GM18517 (cell line): Measurements from ENCODE around the gene SPDYA.

Source experiments
- ATAC-seq: cut with Tn5 transposase; IDR thresholded peaks from one replicate; pipeline ENCODE4 v1.9.1; 2021; ENCODE audit warnings: mild to moderate bottlenecking, moderate library complexity; ENCODE audit not compliant: unreplicated experiment

The SPDYA gene

DNA sequence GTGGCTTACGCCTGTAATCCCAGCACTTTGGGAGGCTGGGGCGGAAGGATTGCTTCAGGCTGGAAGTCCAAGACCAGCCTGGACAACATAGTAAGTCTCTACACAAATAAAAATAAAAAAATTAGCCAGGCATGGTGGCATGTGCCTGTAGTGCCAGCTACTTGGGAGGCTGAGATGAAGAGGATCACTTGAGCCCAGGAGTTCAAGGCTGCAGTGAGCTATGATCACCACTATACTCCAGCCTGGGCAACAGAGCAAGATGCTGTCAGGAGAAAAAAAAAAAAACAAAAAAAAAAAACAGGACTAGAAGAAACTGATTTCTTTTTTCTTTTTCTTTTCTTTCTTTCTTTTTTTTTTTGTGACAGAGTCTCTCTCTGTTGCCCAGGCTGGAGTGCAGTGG is 13.6 kb downstream of the SPDYA start:
- no peak for ATAC-seq

GRCh38 chr2:28824870-28825269 is 14.2 kb downstream of the SPDYA start:
- no peak for ATAC-seq

DNA sequence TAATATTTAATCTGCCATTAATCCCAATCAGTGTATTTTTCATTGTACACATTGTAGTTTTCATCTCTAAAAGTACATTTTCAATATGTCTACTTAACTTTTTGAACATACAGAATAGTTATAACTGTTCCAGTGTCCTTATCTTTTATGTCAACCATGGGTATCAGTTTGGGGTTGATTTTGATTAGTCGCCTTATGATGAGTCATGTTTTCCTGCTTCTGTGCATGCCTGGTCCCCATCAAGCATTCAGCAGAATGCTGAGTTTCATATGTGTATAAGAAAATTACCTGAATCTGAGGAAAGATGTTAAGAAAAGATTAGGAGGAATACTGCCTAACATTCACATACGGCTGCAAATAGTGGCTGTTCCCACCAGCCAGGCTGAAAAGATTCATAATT is 17.7 kb downstream of the SPDYA start:
- ATAC-seq: no peak

GRCh38 chr2:28833740-28834470 is 23.3 kb downstream of the SPDYA start:
- no peak for ATAC-seq

- no peak for ATAC-seq
Measured at GRCh38 chr2:28835781-28836180, 25.1 kb downstream of the SPDYA start.

- no peak for ATAC-seq
Measured at GRCh38 chr2:28838971-28839370, 28.3 kb downstream of the SPDYA start.

DNA sequence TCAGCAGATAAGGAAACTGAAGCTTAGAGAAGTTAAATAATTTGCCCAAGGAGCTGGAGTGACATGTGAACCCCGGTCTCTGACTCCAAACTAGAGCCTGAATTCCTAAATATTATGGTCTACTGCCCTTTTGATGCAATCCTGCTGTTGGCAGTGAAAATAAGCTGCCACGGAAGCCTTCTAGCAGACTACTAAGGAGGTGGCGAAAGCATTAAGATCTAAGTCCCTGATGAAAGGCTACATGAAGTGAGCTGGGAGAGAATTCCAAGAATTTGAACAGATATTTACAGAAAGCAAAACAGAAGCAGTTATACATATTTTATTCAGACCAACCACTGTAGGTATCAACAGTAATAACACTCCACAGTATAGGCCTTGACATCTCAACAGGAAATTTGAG is 31.4 kb downstream of the SPDYA start:
- no peak for ATAC-seq

GRCh38 chr2:28855193-28855592 is 44.6 kb downstream of the SPDYA start:
- no peak for ATAC-seq

GRCh38 chr2:28855977-28856376 is 45.3 kb downstream of the SPDYA start:
- ATAC-seq: no peak

GRCh38 chr2:28868611-28869010 is 58.0 kb downstream of the SPDYA start:
- no peak for ATAC-seq

DNA sequence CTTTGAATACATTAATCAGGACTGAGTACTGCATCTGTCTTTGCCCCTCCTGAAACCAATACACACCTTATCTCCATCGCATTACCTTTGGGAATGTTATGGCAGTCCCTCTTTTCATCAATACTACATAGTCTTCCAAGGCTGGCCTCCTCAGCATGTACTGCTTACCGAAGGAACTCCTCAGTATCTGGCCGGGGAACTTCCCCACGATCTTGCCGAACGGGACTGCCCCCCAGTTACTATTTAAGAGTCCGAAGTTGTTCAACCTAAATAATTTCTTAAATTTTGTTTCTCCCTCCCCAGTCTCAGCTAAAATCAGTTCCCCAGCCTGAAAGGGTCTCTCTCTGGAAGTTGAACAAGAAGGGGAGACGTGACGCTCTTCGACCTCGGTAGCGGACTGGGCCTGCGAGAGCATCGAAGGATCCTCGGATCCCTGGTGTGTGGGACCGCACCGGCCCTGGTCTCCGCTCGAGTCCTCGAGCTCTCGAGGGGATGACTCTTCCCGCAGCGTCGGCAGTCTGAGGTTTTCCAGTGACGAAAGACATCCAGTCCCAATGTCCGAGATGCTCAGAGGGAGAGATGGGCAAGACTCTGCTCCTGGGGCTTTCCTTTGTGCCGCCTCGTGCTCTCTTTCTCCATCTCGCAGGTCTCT is 59.0 kb downstream of the SPDYA start:
- ATAC-seq: peak; percentile 35

- peak; percentile 89 for ATAC-seq
Measured at GRCh38 chr2:28870146-28870891, 59.7 kb downstream of the SPDYA start, which contains the start of gene TRMT61B. Gene TRMT61B (minus strand): TSS chr2:28870309. CDS start chr2:28870277, 32 bp downstream.

DNA sequence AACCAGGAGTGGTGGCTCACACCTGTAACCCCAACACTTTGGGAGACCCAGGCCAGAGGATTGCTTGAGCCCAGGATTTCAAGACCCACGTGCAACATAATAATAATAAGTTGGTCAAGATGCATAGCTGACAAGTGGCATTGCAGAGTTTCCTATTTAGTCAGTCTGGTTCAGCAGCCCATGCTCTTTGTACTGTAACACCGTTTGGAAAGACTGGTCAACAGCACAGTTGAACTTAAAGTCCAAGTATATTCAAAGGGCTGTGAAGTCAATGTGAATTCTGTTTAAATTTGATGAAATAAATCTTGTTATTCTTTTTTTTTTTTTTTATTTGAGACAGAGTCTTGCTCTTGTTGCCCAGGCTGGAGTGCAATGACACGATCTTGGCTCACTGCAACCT is 61.0 kb downstream of the SPDYA start:
- no peak for ATAC-seq

GRCh38 chr2:28880193-28880592 is 69.6 kb downstream of the SPDYA start:
- no peak for ATAC-seq

DNA sequence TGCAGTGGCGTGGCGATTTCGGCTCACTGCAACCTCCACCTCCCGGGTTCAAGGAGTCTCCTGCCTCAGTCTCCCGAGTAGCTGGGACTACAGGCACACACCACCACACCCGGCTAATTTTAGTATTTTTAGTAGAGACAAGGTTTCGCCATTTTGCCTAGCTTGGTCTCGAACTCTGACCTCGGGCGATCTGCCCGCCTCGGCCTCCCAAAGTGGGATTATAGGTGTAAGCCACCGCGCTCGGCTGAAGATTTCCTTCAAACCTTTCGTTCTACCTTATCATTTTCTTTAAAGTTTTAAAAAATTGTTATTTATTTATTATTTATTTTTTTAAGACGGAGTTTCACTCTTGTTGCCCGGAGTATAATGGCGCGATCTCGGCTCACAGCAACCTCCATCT is 82.9 kb downstream of the SPDYA start:
- no peak for ATAC-seq

- peak; percentile 90 for ATAC-seq
Measured at GRCh38 chr2:28894470-28895188, 84.0 kb downstream of the SPDYA start, which contains the start of gene WDR43. Gene WDR43 (plus strand): TSS chr2:28894667. CDS start chr2:28894699, 32 bp downstream.

DNA sequence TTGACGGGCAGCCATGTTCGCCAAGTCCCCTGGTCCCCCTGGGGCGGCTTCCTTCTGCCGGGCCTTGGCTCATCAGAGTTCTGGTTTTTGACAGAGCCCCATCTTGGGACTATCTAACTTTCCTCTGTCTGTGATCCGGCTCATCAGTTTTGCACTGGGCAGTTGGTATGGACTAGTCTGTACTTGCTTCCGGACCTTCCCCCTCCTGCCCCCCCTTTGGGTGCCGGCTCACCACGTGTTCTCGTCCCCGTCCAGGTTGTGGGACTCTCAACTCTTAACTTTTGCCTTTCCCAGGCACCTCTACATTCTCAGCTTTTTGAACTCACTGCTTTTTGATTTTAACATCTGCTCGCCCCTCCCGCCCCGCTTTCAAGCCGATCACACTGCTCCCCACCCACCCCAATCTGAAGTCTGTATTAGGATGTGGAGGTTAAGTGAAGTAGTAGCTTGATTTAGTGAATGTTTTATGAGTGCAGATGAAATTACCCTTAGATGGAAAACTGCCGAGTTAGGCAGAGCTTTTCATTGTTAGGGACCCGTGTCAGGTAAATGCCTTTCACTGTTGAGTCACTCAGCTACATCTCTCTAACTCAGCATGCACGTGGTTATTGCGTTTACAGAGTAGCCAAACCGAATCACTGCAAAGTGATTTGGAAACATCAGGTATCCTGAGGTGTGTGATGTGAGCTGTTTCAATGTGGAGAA is 84.7 kb downstream of the SPDYA start:
- ATAC-seq: peak; percentile 19

GRCh38 chr2:28896906-28897305 is 86.3 kb downstream of the SPDYA start:
- ATAC-seq: no peak

GRCh38 chr2:28898048-28898447 is 87.4 kb downstream of the SPDYA start:
- no peak for ATAC-seq
